Esophagus squamous epithelium (tissue), 5 donors: ENCODE results near the gene LRRC4C. TPM values are rescaled to one million over a fixed set of nuclear protein-coding genes. Genes with fewer than 3 reads are reported as not detected.

Experiments used
- DNase-seq: peaks from one replicate; lab custom pipeline; 2025; lab: John Stamatoyannopoulos, UW
- H3K27ac ChIP-seq, 4 donors: fragments of 200-600 bp; sonication (generic); one replicate each; pipeline ENCODE4 v1.5.1; 2016 to 2019; ENCODE audit warnings: mild to moderate bottlenecking in 1 of 4
- H3K27me3 ChIP-seq, 4 donors: fragments of 200-600 bp; sonication (generic); 1 replicate in 3 of 4; 2 replicates in 1 of 4; pipeline versions ENCODE4 v1.5.1 to v1.6.0; 2017 to 2021; ENCODE audit warnings: antibody characterized with exemption in 1 of 4
- H3K36me3 ChIP-seq, 3 donors: fragments of 200-600 bp; sonication (generic); one replicate each; pipeline ENCODE4 v1.5.1; 2016 to 2019
- H3K4me1 ChIP-seq, 3 donors: fragments of 200-600 bp; sonication (generic); one replicate each; pipeline ENCODE4 v1.5.1; 2017 to 2019
- H3K4me3 ChIP-seq, 4 donors: fragments of 200-600 bp; sonication (generic); 1 replicate in 3 of 4; 2 replicates in 1 of 4; pipeline ENCODE4 v1.5.1; 2016 to 2019; ENCODE audit warnings: mild to moderate bottlenecking in 2 of 4, moderate library complexity in 1 of 4
- H3K9me3 ChIP-seq, 3 donors: fragments of 200-600 bp; sonication (generic); one replicate each; pipeline ENCODE4 v1.5.1; 2016 to 2019
- POLR2A ChIP-seq, 4 donors: fragments of 450-650 bp; IDR thresholded peaks; one replicate each; pipeline ENCODE4 v1.6.1; 2017; ENCODE audit warnings: antibody characterized with exemption in 4 of 4, mild to moderate bottlenecking in 4 of 4, moderate library complexity in 3 of 4
- WGBS, 2 donors: methylation state at CpG; one replicate each; pipeline ENCODE4 v1.1.5; 2018; 5-methylcytosine and 5-hydroxymethylcytosine counted together
- intact Hi-C: fragments of 100-400 bp; cut with DNase I; formaldehyde crosslinking; loops from one replicate; pipeline ENCODE4 v1.15.0; 2022
- total RNA-seq, 4 donors: library from RNA; depleted of rRNA; stranded (reverse); fragments of >200 nt; gene quantifications; one replicate each; pipeline ENCODE4 v1.1.0, GENCODE V29; 2016
- TF ChIP-seq, protein P1 (sequence below), 6 experiments: fragments of 450-650 bp in 4 of 6; fragments of 200-600 bp in 2 of 6; sonication (generic) in 2 of 6; IDR thresholded peaks; one replicate each; pipeline ENCODE4 v1.5.1; 2016 to 2019; ENCODE audit warnings: antibody characterized with exemption in 6 of 6, mild to moderate bottlenecking in 4 of 6, moderate library complexity in 4 of 6
- donor health status: DM: yes; HTN: yes; CAD: no.

Gene LRRC4C
- total RNA-seq, 4 donors from 2014 or later = 0.09 to 0.38 (median 0.30) TPM; not detected in 1

DNA sequence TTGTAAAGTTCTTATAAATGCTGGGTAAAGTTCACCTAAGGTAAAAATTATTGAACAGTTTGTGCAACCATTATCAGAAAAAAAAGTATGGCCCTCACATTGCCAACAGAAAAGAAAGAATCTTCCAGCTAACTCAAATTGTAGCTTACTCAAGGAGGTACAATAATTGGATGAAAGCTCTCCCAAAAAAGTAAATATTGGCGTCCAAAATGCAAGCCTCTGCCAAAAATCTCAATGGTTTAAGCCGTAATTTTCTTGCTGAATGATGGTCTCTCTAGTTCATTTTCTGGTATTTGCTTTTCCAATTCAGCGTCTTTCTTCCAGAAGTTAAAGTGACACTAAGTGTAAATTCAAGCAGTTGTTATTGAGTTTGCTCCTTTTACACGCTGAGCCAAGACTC lies 727.3 kb downstream of the LRRC4C start:
- no peak for TF ChIP-seq POLR2A (IDR thresholded peaks at IDR 0.05)
- TF ChIP-seq, protein P1, sequence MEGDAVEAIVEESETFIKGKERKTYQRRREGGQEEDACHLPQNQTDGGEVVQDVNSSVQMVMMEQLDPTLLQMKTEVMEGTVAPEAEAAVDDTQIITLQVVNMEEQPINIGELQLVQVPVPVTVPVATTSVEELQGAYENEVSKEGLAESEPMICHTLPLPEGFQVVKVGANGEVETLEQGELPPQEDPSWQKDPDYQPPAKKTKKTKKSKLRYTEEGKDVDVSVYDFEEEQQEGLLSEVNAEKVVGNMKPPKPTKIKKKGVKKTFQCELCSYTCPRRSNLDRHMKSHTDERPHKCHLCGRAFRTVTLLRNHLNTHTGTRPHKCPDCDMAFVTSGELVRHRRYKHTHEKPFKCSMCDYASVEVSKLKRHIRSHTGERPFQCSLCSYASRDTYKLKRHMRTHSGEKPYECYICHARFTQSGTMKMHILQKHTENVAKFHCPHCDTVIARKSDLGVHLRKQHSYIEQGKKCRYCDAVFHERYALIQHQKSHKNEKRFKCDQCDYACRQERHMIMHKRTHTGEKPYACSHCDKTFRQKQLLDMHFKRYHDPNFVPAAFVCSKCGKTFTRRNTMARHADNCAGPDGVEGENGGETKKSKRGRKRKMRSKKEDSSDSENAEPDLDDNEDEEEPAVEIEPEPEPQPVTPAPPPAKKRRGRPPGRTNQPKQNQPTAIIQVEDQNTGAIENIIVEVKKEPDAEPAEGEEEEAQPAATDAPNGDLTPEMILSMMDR (IDR thresholded peaks at IDR 0.05) = no peak
- intact Hi-C loops = no loop called here
- WGBS, 2 donors = 33 to 43% methylated on average over 4 of the region's 4 CpGs

DNA sequence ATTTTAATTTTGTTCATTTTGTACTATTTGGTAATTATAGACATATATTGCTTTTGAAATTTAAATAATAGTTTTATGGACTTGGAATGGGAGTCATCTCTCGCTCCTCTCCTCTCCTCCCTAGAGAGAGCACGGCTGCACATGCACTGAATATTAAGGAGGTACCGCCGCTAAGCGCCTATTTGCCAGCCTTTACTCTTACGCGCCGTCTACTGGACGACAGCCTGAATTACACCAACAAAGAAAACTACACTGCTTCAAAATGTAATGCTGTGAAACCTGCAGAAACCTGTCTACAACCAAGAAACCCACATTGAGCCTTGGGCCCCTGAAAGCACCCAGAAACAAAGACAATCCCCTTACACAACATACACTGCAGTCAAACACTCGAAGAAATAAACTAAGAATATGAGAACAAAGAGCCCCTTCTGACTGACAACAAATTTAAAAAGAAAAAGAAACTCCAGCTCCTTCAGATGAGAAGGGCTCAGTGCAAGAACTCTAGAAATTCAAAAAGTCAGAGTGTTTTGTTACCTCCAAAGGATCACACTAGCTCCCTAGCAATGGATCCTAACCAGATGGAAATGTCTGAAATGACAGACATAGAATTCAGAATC lies 737.2 kb downstream of the LRRC4C start:
- intact Hi-C loops = no loop called here
- H3K27ac ChIP-seq = no peak overlapping the region
- DNase-seq = no peak

More for the DNA sequence above, 727.3 kb downstream of the LRRC4C start:
- no peak for DNase-seq
- Histone ChIP-seq H3K36me3 (no peaks in the 10 kb centered on the region), H3K4me1 (no peaks in the 10 kb centered on the region), H3K4me3 (no peak overlapping the region), H3K27ac (no peak overlapping the region), H3K27me3 (no peaks in the 10 kb centered on the region), H3K9me3 (peaks cover 0 to 2% (median 0%) of the 10 kb centered on the region in 3 donors)

DNA sequence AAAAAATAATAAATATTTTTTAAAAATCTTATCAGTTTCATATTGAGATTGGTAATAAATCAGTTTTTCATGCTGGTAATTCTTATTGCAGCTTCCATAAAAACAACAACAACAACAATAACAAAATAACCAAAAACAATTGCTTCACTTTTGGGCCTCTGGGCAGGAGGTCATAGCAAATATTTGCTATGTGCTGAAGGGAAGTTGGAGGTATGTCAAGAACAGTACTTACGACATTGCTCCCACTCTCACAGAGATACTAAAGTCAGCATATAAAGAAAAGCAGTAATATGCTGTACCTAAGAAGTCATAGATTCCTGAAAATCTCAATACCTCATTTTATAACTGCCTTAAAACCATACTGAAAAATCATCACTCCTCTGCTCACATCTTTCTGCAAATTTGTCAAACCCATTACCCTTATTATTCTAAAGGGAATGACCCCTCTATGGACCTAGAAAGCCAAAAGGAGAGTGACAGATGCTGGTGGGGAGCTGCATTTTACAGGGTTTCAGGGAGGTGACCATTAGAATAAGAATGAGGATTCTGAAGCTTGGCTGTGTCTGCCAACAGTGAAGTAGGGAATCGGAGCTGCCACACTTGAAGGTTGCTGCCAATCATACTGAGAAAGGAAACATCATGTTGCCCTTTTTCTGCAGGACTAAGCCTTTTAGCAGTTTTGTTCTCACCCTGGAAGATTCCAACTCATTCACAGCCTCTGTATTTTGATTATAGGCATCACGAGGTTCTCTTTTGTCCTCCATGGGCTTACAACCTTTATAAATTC lies 742.9 kb downstream of the LRRC4C start:
- Histone ChIP-seq H3K36me3 (no peaks in the 10 kb centered on the region), H3K4me3 (no peak overlapping the region), H3K27ac (no peak overlapping the region), H3K9me3 (no peaks in the 10 kb centered on the region), H3K4me1 (no peaks in the 10 kb centered on the region), H3K27me3 (no peaks in the 10 kb centered on the region)
- WGBS, 2 donors = 28 to 36% methylated on average over 3 of the region's 3 CpGs
- TF ChIP-seq POLR2A (IDR thresholded peaks at IDR 0.05) = no peak
- TF ChIP-seq, protein P1 (IDR thresholded peaks at IDR 0.05) = no peak
- intact Hi-C loops = no loop called here
- DNase-seq = no peak

More for the DNA sequence above, 737.2 kb downstream of the LRRC4C start:
- WGBS, 2 donors = 30 to 43% methylated on average over 10 of the region's 10 CpGs
- peaks cover 0 to 4% (median 0%) of the 10 kb centered on the region in 3 donors for H3K9me3 ChIP-seq
- H3K4me1 ChIP-seq = no peaks in the 10 kb centered on the region
- no peaks in the 10 kb centered on the region for H3K36me3 ChIP-seq
- H3K4me3 ChIP-seq = no peak overlapping the region
- H3K27me3 ChIP-seq = no peaks in the 10 kb centered on the region
- TF ChIP-seq, protein P1 (IDR thresholded peaks at IDR 0.05) = peak in 1 of 6 experiments; percentile 19
- no peak for TF ChIP-seq POLR2A (IDR thresholded peaks at IDR 0.05)

DNA sequence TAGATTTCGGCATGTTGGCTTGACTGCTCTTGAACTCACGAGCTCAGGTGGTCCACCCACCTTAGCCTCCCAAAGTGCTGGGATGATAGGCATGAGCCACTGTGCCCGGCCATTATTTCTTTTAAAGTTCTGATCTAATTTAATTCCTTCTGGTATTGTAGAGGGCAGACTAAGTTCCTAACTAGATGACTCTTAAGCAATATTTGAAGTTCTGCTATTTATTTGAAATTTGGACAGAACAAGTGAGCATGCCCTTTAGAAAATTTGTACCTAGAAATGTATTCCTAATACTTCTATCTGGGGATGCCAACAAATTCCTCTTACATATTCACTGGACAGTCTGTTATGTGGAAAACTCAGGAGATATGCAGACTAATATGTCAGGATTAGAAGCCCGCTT lies 746.4 kb downstream of the LRRC4C start:
- Histone ChIP-seq H3K4me1 (no peaks in the 10 kb centered on the region), H3K36me3 (no peaks in the 10 kb centered on the region), H3K9me3 (peaks cover 0 to 9% (median 0%) of the 10 kb centered on the region in 3 donors), H3K27ac (no peak overlapping the region), H3K4me3 (no peak overlapping the region), H3K27me3 (no peaks in the 10 kb centered on the region)
- intact Hi-C loops = no loop called here
- WGBS, 2 donors = 64 to 82% methylated on average over 4 of the region's 4 CpGs
- TF ChIP-seq, protein P1 (IDR thresholded peaks at IDR 0.05) = no peak
- no peak for TF ChIP-seq POLR2A (IDR thresholded peaks at IDR 0.05)
- no peak for DNase-seq

DNA sequence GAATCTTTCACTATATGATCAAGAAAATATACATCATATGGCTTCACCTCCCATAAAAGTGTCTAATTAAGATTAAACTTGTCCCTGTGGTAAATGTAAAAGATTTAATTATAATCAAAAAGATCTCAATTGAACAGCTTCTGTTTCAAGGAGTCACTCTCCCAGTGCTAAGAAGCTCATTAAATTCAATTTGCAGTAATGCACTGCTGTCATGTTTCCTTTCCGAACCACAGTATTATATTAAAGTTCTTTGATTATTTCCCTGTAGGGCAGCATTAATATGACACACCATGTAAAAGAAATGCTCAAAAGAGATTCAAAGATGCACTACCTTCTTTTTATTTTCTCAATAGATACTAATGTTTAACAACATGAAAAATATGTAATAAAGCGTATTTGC lies 758.4 kb downstream of the LRRC4C start:
- no peak overlapping the region for H3K27ac ChIP-seq
- TF ChIP-seq POLR2A (IDR thresholded peaks at IDR 0.05) = no peak
- TF ChIP-seq, protein P1 (IDR thresholded peaks at IDR 0.05) = no peak
- 36 to 62% methylated on average over 2 of the region's 2 CpGs for WGBS, 2 donors
- H3K9me3 ChIP-seq = no peaks in the 10 kb centered on the region
- H3K27me3 ChIP-seq = no peaks in the 10 kb centered on the region
- DNase-seq = no peak
- no peak overlapping the region for H3K4me3 ChIP-seq
- H3K4me1 ChIP-seq = no peaks in the 10 kb centered on the region
- H3K36me3 ChIP-seq = no peaks in the 10 kb centered on the region
- intact Hi-C loops = no loop called here
